IMR-90 (cell line): ENCODE data around the gene HIPK1. TPM values are rescaled to one million over a fixed set of nuclear protein-coding genes. Genes with fewer than 3 reads are reported as not detected.

Source experiments
- ATAC-seq: fragments of 200-7000 bp; cut with Tn5 transposase; 2 replicates; pipeline ENCODE4 v1.9.1; 2020; ENCODE audit warnings: low read depth, mild to moderate bottlenecking, moderate library complexity
- BruUV-seq: library from RNA; stranded (reverse); fragments of 400-500 nt; replicated peaks from 2 replicates; lab custom pipeline; 2021; lab: Mats Ljungman, UMichigan
- CTCF ChIA-PET: fragments of 300-600 bp; formaldehyde crosslinking; extraction: SDS; loops from one replicate; lab custom pipeline; 2021; ENCODE audit warnings: antibody characterized with exemption; lab: Yijun Ruan, JAX
- POLR2A ChIA-PET: fragments of 300-600 bp; sonication (Branson Sonifier 250); formaldehyde crosslinking; loops from one replicate; lab custom pipeline; 2022; ENCODE audit warnings: antibody characterized with exemption; ENCODE audit not compliant: unreplicated experiment; lab: Charles Lee
- DNase-seq: peaks from one replicate; pipeline ENCODE4 v3.0.0; 2013
- H2AFZ ChIP-seq: replicated peaks from 2 replicates; pipeline ENCODE3; 2013; ENCODE audit warnings: low read length, mild to moderate bottlenecking; ENCODE audit not compliant: poor library complexity
- H2AK5ac ChIP-seq: 2 replicates; pipeline ENCODE4 v1.6.1; 2013; ENCODE audit warnings: low read depth, low read length, inconsistent platforms
- H2AK9ac ChIP-seq: replicated peaks from 2 replicates; pipeline ENCODE3; 2013; ENCODE audit warnings: mild to moderate bottlenecking, low read depth, low read length, moderate library complexity; ENCODE audit not compliant: poor library complexity
- H2BK120ac ChIP-seq: 2 replicates; pipeline ENCODE4 v1.6.1; 2013; ENCODE audit warnings: low read depth, low read length, inconsistent platforms
- H2BK15ac ChIP-seq: 3 replicates; pipeline ENCODE4 v1.6.1; 2013; ENCODE audit warnings: low read depth, low read length, inconsistent platforms
- H2BK20ac ChIP-seq: 2 replicates; pipeline ENCODE4 v1.6.1; 2013; ENCODE audit warnings: low read depth, mild to moderate bottlenecking, inconsistent platforms, low read length, moderate library complexity
- H2BK5ac ChIP-seq: 2 replicates; pipeline ENCODE4 v1.6.1; 2013; ENCODE audit warnings: mild to moderate bottlenecking, low read depth, low read length, inconsistent platforms; ENCODE audit not compliant: poor library complexity, severe bottlenecking
- H3K14ac ChIP-seq: replicated peaks from 2 replicates; pipeline ENCODE4 v1.6.1; 2013; ENCODE audit warnings: low read depth, low read length, inconsistent platforms
- H3K18ac ChIP-seq: 2 replicates; pipeline ENCODE4 v1.6.1; 2013; ENCODE audit warnings: low read depth, low read length, control low read depth
- H3K23ac ChIP-seq: 2 replicates; pipeline ENCODE4 v1.6.1; 2013; ENCODE audit warnings: low read depth, low read length, inconsistent platforms
- H3K27ac ChIP-seq: 2 replicates; pipeline ENCODE4 v1.5.1; 2013; ENCODE audit warnings: mild to moderate bottlenecking, control low read depth, low read length; ENCODE audit not compliant: insufficient read depth
- H3K27me3 ChIP-seq: 2 replicates; pipeline ENCODE4 v1.6.1; 2013; ENCODE audit warnings: low read length; ENCODE audit not compliant: control insufficient read depth, insufficient read depth
- H3K36me3 ChIP-seq: 2 replicates; pipeline ENCODE4 v1.6.1; 2013; ENCODE audit warnings: low read length, mixed read lengths; ENCODE audit not compliant: control insufficient read depth, insufficient read depth
- H3K4ac ChIP-seq: 2 replicates; pipeline ENCODE4 v1.6.1; 2013; ENCODE audit warnings: low read depth, low read length, inconsistent platforms
- H3K4me1 ChIP-seq: 2 replicates; pipeline ENCODE4 v1.6.1; 2013; ENCODE audit warnings: low read length, mixed read lengths; ENCODE audit not compliant: control insufficient read depth, insufficient read depth
- H3K4me2 ChIP-seq: 2 replicates; pipeline ENCODE4 v1.6.1; 2013; ENCODE audit warnings: low read depth, mild to moderate bottlenecking, control low read depth, low read length, moderate library complexity
- H3K4me3 ChIP-seq: 2 replicates; pipeline ENCODE4 v1.5.1; 2013; ENCODE audit warnings: low read depth, mild to moderate bottlenecking, control low read depth, low read length, moderate library complexity; ENCODE audit not compliant: insufficient read depth
- H3K56ac ChIP-seq: 2 replicates; pipeline ENCODE4 v1.6.1; 2013; ENCODE audit warnings: low read length, inconsistent platforms; ENCODE audit not compliant: insufficient read depth; ENCODE audit errors: extremely low read depth
- H3K79me1 ChIP-seq, 2 experiments: 2 replicates each; pipeline ENCODE4 v1.6.1; 2013; ENCODE audit warnings: low read length in 2 of 2, inconsistent platforms in 1 of 2, low read depth in 1 of 2
- H3K9ac ChIP-seq: 2 replicates; pipeline ENCODE4 v1.6.1; 2013; ENCODE audit warnings: low read depth, low read length, control low read depth
- H3K9me1 ChIP-seq: 2 replicates; pipeline ENCODE4 v1.6.1; 2013; ENCODE audit warnings: low read length, inconsistent platforms; ENCODE audit not compliant: insufficient read depth
- H3K9me3 ChIP-seq: 2 replicates; pipeline ENCODE4 v1.6.1; 2013; ENCODE audit warnings: low read length; ENCODE audit not compliant: control insufficient read depth, insufficient read depth
- H4K20me1 ChIP-seq: 2 replicates; pipeline ENCODE4 v1.6.1; 2013; ENCODE audit warnings: low read length, inconsistent platforms; ENCODE audit not compliant: insufficient read depth
- H4K5ac ChIP-seq: 2 replicates; pipeline ENCODE4 v1.6.1; 2013; ENCODE audit warnings: mild to moderate bottlenecking, low read depth, low read length, control low read depth
- H4K8ac ChIP-seq, 2 experiments: 2 replicates each; pipeline ENCODE4 v1.6.1; 2013; ENCODE audit warnings: low read depth in 2 of 2, low read length in 2 of 2, control low read depth in 1 of 2, inconsistent platforms in 1 of 2
- H4K91ac ChIP-seq: 2 replicates; pipeline ENCODE4 v1.6.1; 2013; ENCODE audit warnings: low read depth, low read length, inconsistent platforms; ENCODE audit not compliant: insufficient read depth
- BHLHE40 ChIP-seq: fragments of 150-350 bp; IDR thresholded peaks from 2 replicates; pipeline ENCODE4 v1.6.1; 2016; ENCODE audit warnings: mild to moderate bottlenecking, low read depth, low read length
- CEBPB ChIP-seq: IDR thresholded peaks from 2 replicates; pipeline ENCODE4 v1.6.1; 2012; ENCODE audit warnings: low read depth, low read length, improper control_type of control experiment
- MAFK ChIP-seq: IDR thresholded peaks from 2 replicates; pipeline ENCODE4 v1.6.1; 2012; ENCODE audit warnings: low read depth, low read length, improper control_type of control experiment
- POLR2A ChIP-seq: IDR thresholded peaks from 2 replicates; pipeline ENCODE4 v1.6.1; 2012; ENCODE audit warnings: mild to moderate bottlenecking, low read depth, low read length
- WGBS, 2 experiments: methylation state at CpG; one replicate each; pipeline versions ENCODE4 v1.1.5 to v1.1.7; 2013; ENCODE audit warnings: missing lambda C conversion rate in 2 of 2; ENCODE audit not compliant: insufficient read length in 1 of 2; ENCODE audit errors: extremely low coverage in 2 of 2; 5-methylcytosine and 5-hydroxymethylcytosine counted together
- dilution Hi-C: fragments of 300-500 bp; cut with HindIII; formaldehyde crosslinking; loops from one replicate; pipeline ENCODE4 v1.14.3; 2018; ENCODE audit warnings: low sequenced_read_pairs; ENCODE audit not compliant: unreplicated experiment
- in situ Hi-C: fragments of 300-500 bp; cut with MboI; formaldehyde crosslinking; loops from 3 replicates; pipeline ENCODE4 v1.14.3; 2019; ENCODE audit warnings: low sequenced_read_pairs, inconsistent platforms, mixed read lengths
- intact Hi-C: fragments of 100-400 bp; cut with micrococcal nuclease; formaldehyde crosslinking; loops from 2 replicates; pipeline ENCODE4 v1.10.0; 2022
- polyA plus RNA-seq, 3 experiments: library from polyadenylated mRNA; depleted of rRNA; stranded (reverse); fragments of >200 nt; gene quantifications; 2 replicates each; pipeline ENCODE4 v1.2.3, GENCODE V29; 2012; ENCODE audit warnings: low replicate concordance in 1 of 3
- total RNA-seq: library from RNA; depleted of rRNA; stranded (reverse); fragments of >200 nt; gene quantifications from 2 replicates; pipeline ENCODE4 v1.2.3, GENCODE V29; 2012
- TF ChIP-seq, protein P1 (sequence below): fragments of 150-350 bp; IDR thresholded peaks from 2 replicates; pipeline ENCODE4 v1.6.1; 2016; ENCODE audit warnings: low read depth, mild to moderate bottlenecking, low read length, moderate library complexity, borderline replicate concordance

HIPK1 gene
- total and polyA plus RNA-seq, 2 of the 4 experiments (the other 2 are of a cell fraction) = 15.3 to 33.9 TPM

DNA sequence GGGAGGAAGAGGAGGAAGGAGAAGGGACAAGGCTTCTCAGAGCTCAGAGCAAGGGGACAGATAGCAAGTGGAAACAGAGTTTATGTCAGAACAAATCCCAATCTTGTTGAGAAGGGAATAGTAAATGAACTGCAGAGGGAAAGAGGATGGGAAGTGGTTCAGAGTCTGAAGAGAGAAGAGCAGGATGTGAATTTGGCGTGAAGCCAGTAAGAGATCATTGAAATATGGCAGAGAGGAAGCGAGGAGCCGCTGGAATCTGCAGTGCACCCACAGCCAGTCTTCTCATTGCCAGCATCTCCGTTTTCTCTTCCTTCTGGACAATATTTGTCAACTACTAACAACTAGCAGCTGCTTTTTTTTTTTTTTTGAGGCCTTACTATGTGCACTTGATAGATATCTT, 69.2 kb downstream of the HIPK1 start:
- TF ChIP-seq MAFK = no peak
- no peak for TF ChIP-seq POLR2A
- TF ChIP-seq BHLHE40 = no peak
- no peak for TF ChIP-seq CEBPB
- TF ChIP-seq, protein P1, sequence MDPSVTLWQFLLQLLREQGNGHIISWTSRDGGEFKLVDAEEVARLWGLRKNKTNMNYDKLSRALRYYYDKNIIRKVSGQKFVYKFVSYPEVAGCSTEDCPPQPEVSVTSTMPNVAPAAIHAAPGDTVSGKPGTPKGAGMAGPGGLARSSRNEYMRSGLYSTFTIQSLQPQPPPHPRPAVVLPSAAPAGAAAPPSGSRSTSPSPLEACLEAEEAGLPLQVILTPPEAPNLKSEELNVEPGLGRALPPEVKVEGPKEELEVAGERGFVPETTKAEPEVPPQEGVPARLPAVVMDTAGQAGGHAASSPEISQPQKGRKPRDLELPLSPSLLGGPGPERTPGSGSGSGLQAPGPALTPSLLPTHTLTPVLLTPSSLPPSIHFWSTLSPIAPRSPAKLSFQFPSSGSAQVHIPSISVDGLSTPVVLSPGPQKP = no peak
- H3K9me1 ChIP-seq = no peaks in the 10 kb centered on the region
- no peak overlapping the region for H3K14ac ChIP-seq
- H3K4me3 ChIP-seq = no peak overlapping the region
- no peak overlapping the region for H3K9ac ChIP-seq
- H2BK15ac ChIP-seq = no peak overlapping the region
- in situ Hi-C loops (no loop called here), dilution Hi-C loops (no loop called here), intact Hi-C loops (no loop called here)
- no CpG with 5 or more reads among the region's 4 CpGs for WGBS, 2 experiments
- H2BK20ac ChIP-seq = no peak overlapping the region
- H3K27ac ChIP-seq = no peak overlapping the region
- no peaks in the 10 kb centered on the region for H3K79me1 ChIP-seq
- POLR2A ChIA-PET = no interaction called here
- H2BK120ac ChIP-seq = no peak overlapping the region
- H2AK9ac ChIP-seq = no peak overlapping the region
- CTCF ChIA-PET = interaction anchor here (0.7 kb wide), 1 partner anchor 284 kb away, joined by 5 read pairs; no protein-coding TSS in a partner anchor
- BruUV-seq = no TSS peak
- no peak overlapping the region for H3K23ac ChIP-seq
- H2AK5ac ChIP-seq = no peak overlapping the region
- peaks cover 4% of the 10 kb centered on the region; the same call in 1 of the 2 replicates for H3K4me1 ChIP-seq
- peak; percentile 15 for DNase-seq
- no peaks in the 10 kb centered on the region for H4K20me1 ChIP-seq
- H4K91ac ChIP-seq = no peak overlapping the region
- H3K4me2 ChIP-seq = no peak overlapping the region
- peaks cover 2% of the 10 kb centered on the region for H3K27me3 ChIP-seq
- no peak for ATAC-seq
- no peaks in the 10 kb centered on the region for H3K36me3 ChIP-seq
- H3K4ac ChIP-seq = no peak overlapping the region
- H2BK5ac ChIP-seq = no peak overlapping the region
- no peak overlapping the region for H4K8ac ChIP-seq
- no peak overlapping the region for H4K5ac ChIP-seq
- H2AFZ ChIP-seq = no peak overlapping the region
- peaks cover 10% of the 10 kb centered on the region for H3K9me3 ChIP-seq
- H3K56ac ChIP-seq = no peak overlapping the region
- H3K18ac ChIP-seq = no peak overlapping the region
